Coronary artery (tissue), 2 donors: ENCODE results near the gene CKAP2L.
A peak's percentile ranks its signal among the peaks of the same experiment; 100 is the strongest.

Experiments
- DNase-seq: peaks from one replicate; pipeline ENCODE4 v3.0.0-alpha.2; 2017; ENCODE audit warnings: low spot score
- H3K27ac ChIP-seq, 2 donors: fragments of 200-600 bp; sonication (generic); one replicate each; pipeline ENCODE4 v1.5.1; 2016 to 2019
- H3K4me3 ChIP-seq: fragments of 200-600 bp; sonication (generic); 2 replicates; pipeline ENCODE4 v1.5.1; 2016; ENCODE audit warnings: mild to moderate bottlenecking, moderate library complexity
- TF ChIP-seq, protein P1 (sequence below): fragments of 200-600 bp; sonication (generic); IDR thresholded peaks from one replicate; pipeline ENCODE4 v1.5.1; 2019; ENCODE audit warnings: antibody characterized with exemption

The CKAP2L gene

DNA sequence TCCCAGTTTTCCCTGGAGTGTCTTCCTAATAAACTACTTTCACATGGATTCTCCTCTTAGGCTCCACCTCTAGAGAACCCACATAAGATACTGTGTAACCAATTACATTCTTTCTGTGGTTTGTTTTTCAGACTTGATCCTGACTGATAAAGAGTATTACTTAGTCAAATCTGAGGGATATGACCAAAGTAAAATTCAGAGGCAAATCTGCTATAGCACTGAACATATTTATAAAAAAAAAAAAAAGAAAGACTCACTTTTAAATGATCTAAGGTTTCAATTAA lies 13.9 kb downstream of the CKAP2L start:
- TF ChIP-seq, protein P1, sequence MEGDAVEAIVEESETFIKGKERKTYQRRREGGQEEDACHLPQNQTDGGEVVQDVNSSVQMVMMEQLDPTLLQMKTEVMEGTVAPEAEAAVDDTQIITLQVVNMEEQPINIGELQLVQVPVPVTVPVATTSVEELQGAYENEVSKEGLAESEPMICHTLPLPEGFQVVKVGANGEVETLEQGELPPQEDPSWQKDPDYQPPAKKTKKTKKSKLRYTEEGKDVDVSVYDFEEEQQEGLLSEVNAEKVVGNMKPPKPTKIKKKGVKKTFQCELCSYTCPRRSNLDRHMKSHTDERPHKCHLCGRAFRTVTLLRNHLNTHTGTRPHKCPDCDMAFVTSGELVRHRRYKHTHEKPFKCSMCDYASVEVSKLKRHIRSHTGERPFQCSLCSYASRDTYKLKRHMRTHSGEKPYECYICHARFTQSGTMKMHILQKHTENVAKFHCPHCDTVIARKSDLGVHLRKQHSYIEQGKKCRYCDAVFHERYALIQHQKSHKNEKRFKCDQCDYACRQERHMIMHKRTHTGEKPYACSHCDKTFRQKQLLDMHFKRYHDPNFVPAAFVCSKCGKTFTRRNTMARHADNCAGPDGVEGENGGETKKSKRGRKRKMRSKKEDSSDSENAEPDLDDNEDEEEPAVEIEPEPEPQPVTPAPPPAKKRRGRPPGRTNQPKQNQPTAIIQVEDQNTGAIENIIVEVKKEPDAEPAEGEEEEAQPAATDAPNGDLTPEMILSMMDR, result no peak
- no peak overlapping the region for H3K27ac ChIP-seq

GRCh38 chr2:112749755-112750559 lies 14.5 kb downstream of the CKAP2L start:
- Histone ChIP-seq H3K27ac (no peak overlapping the region), H3K4me3 (no peak overlapping the region)
- DNase-seq, result no peak
- TF ChIP-seq, protein P1, result peak; percentile 49

More for the DNA sequence above, 13.9 kb downstream of the CKAP2L start:
- DNase-seq, result no peak
- no peak overlapping the region for H3K4me3 ChIP-seq

- H3K27ac ChIP-seq, result no peak overlapping the region
- TF ChIP-seq, protein P1, result no peak
- H3K4me3 ChIP-seq, result no peak overlapping the region
- no peak for DNase-seq
Measured at GRCh38 chr2:112740527-112740926, 23.9 kb downstream of the CKAP2L start.

DNA sequence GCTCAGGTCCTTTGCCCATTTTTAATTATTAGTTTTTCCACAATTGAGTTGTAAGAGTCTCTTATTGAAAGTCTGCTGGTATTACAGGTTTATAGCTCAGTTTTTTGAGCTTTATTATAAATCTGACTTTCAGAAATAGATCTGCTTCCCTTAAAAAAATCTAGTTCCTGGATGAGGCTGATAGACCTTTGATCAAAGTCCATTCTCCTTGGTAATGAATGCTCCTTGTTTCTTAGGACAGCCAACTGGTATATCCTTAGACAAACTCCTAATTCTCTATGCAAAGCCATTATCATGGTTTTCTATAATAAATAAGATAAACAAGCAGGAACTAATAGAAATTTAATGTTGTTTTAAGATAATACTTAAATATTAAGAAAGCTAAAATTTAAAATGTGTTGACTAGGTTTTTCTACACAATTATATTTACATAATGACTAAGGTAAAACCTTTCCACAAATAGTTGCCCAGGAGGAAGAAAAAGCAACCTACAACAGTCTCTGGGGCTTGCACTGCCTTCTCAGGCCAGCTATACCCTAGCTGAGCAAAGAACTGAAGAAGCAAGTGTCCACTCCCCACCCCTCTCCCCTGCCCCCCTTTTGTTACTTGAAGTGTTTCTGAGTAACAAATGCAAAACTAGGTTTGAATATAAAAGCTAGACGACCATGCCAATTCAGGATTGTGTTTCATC lies 26.7 kb downstream of the CKAP2L start:
- Histone ChIP-seq H3K4me3 (no peak overlapping the region), H3K27ac (no peak overlapping the region)
- TF ChIP-seq, protein P1, result no peak
- DNase-seq, result no peak

GRCh38 chr2:112733871-112734270 lies 30.5 kb downstream of the CKAP2L start:
- Histone ChIP-seq H3K4me3 (no peak overlapping the region), H3K27ac (no peak overlapping the region)
- no peak for DNase-seq
- TF ChIP-seq, protein P1, result no peak

DNA sequence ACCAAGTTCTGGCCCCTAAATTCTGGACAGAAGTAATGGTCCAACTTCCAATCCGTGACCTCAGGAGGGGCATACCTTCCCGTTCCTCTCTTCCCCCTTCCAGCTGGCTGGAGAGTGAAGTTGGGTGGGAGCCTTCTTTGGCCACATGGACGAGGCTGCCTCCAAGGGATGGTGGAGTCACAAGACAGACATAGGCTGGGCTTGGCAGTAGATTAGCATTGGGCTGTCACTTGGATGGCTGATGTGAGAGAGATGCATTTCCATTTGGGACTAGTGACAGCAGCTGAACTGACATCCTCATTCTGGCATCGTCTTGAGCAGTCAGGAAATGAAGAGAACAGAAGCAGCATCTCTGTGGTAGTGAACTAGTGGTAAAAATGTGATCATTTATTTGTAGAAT lies 31.0 kb downstream of the CKAP2L start:
- no peak overlapping the region for H3K4me3 ChIP-seq
- no peak overlapping the region for H3K27ac ChIP-seq
- DNase-seq, result no peak

More for the DNA sequence above, 31.0 kb downstream of the CKAP2L start:
- TF ChIP-seq, protein P1, result no peak
